Left ventricle myocardium inferior (tissue), 1 donor: ENCODE results near the gene OR1F1. TPM values are rescaled to one million over a fixed set of nuclear protein-coding genes. Genes with fewer than 3 reads are reported as not detected.
"Not testable (repeated sequence)": the region's sequence is repeated elsewhere in the genome, so short reads cannot be mapped to it uniquely, and the experiment has no call there.

Experiments used
- DNase-seq: peaks from one replicate; pipeline ENCODE4 v3.0.0-alpha.2; 2020
- H3K27ac ChIP-seq: fragments of 200-600 bp; replicated peaks from 2 replicates; pipeline ENCODE4 v1.8.0; 2021
- H3K27me3 ChIP-seq: fragments of 200-600 bp; 2 replicates; pipeline ENCODE4 v1.8.0; 2021; ENCODE audit warnings: low read depth
- H3K36me3 ChIP-seq: fragments of 200-600 bp; 2 replicates; pipeline ENCODE4 v1.8.0; 2021
- H3K4me1 ChIP-seq: fragments of 200-600 bp; 2 replicates; pipeline ENCODE4 v1.8.0; 2021
- H3K4me3 ChIP-seq: fragments of 200-600 bp; 2 replicates; pipeline ENCODE4 v1.8.0; 2021; ENCODE audit warnings: mild to moderate bottlenecking, moderate library complexity
- H3K9me3 ChIP-seq: fragments of 200-600 bp; replicated peaks from 2 replicates; pipeline ENCODE4 v1.8.0; 2021
- intact Hi-C: fragments of 100-400 bp; cut with micrococcal nuclease; formaldehyde crosslinking; loops from one replicate; pipeline ENCODE4 v1.11.0; 2022
- total RNA-seq: library from RNA; stranded (reverse); fragmentation: NEBNext Ultra II Directional; extraction: Animal tissue kit (Norgen Biotek cat#: 25700); gene quantifications from one replicate; pipeline ENCODE4 v1.2.1, GENCODE V29; 2021
- TF ChIP-seq, protein P1 (sequence below): fragments of 200-600 bp; IDR thresholded peaks from 2 replicates; pipeline ENCODE4 v1.8.0; 2021; ENCODE audit warnings: antibody characterized with exemption, mild to moderate bottlenecking, borderline replicate concordance
- donor health status: DM: no; HTN: yes; CAD: no; lungs with severe emphysema.

Gene OR1F1
- total RNA-seq, 1 donor from 2014 or later, result not detected

DNA sequence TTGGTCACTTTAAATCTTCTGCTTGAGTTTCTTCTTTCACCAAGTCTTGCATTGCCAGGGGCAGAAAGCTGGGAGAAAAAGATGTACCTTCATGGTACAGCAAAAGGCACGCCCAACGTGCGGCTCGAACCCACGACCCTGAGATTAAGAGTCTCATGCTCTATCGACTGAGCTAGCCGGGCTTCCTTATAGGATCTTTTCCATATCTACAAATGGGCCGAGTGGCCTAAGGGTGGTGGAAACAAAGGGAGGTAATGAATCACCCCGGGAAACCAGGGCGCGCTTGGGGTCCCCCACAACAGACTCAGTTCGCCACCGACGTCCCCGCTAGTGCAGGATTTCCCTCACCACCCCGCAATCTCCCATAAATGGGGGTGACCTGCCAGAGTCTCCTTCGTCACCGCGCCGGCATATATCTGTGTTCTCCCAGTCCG, 7.5 kb upstream of the OR1F1 start:
- Histone ChIP-seq H3K4me1 (peaks cover 19% of the 10 kb centered on the region), H3K27me3 (peaks cover 100% of the 10 kb centered on the region), H3K36me3 (no peaks in the 10 kb centered on the region), H3K9me3 (no peaks in the 10 kb centered on the region), H3K27ac (no peak overlapping the region), H3K4me3 (no peak overlapping the region)
- DNase-seq, result no peak
- intact Hi-C loops, result no loop called here
- TF ChIP-seq, protein P1, sequence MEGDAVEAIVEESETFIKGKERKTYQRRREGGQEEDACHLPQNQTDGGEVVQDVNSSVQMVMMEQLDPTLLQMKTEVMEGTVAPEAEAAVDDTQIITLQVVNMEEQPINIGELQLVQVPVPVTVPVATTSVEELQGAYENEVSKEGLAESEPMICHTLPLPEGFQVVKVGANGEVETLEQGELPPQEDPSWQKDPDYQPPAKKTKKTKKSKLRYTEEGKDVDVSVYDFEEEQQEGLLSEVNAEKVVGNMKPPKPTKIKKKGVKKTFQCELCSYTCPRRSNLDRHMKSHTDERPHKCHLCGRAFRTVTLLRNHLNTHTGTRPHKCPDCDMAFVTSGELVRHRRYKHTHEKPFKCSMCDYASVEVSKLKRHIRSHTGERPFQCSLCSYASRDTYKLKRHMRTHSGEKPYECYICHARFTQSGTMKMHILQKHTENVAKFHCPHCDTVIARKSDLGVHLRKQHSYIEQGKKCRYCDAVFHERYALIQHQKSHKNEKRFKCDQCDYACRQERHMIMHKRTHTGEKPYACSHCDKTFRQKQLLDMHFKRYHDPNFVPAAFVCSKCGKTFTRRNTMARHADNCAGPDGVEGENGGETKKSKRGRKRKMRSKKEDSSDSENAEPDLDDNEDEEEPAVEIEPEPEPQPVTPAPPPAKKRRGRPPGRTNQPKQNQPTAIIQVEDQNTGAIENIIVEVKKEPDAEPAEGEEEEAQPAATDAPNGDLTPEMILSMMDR, result no peak

DNA sequence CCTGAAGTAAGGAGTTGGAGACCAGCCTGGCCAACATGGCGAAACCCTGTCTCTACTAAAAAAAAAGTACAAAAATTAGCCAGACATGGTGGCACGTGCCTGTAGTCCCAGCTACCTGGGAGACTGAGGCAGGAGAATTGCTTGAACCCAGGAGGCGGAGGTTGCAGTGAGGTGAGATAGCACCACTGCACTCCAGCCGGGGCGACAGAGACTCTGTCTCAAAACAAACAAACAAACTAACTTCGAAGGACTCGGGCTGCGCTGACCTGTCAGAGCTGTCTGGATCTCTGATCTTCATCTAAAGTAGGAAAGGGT, 5.8 kb upstream of the OR1F1 start:
- intact Hi-C loops, H3K27ac ChIP-seq, H3K36me3 ChIP-seq, H3K9me3 ChIP-seq, DNase-seq: not testable (repeated sequence)
- Histone ChIP-seq H3K4me3 (peak overlapping the region; percentile 53), H3K4me1 (peaks cover 17% of the 10 kb centered on the region), H3K27me3 (peaks cover 100% of the 10 kb centered on the region)

DNA sequence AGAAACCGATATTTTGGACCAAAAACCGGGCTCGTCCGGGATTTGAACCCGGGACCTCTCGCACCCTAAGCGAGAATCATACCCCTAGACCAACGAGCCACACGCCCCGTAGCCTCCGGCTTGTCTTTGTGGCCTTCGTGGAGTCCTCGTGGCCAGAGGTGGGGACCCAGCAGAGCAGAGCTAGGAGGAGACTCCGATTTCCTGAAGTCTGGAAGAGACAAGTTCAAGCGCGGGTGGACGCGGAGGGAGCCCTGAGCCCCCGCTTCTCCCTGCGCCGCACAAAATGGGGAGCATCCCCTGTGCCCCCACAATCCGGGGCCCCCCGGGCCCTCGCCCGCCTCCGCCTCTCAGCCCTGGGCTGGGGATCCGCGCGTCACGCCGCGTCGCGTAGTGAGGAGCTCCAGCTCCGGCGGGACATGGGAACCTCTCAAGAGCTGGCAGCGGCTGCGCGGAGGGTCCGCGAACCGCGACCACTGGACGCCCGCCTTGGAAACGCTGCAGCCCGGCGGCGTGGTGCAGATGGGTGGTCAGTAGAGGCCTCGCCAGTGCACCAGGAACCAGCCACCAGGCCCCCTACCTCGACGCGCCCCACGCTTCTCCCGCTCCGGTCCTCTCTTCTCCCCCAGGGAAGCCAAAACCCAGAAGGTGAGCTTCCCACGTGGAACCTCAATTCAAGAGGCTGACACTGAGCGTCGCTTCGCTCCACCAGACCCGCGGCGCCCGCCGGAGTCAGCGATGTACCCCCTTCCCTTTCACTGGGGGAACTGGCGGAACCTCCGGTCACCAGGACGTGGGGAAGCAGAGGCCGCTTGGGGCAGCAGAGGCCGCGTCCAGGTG, 5.2 kb upstream of the OR1F1 start:
- DNase-seq, result no peak
- intact Hi-C loops, result no loop called here
- Histone ChIP-seq H3K27me3 (peaks cover 100% of the 10 kb centered on the region), H3K4me1 (peaks cover 17% of the 10 kb centered on the region), H3K36me3 (no peaks in the 10 kb centered on the region), H3K4me3 (peak overlapping the region; percentile 53), H3K27ac (no peak overlapping the region), H3K9me3 (no peaks in the 10 kb centered on the region)
- TF ChIP-seq, protein P1, result peak; percentile 40

DNA sequence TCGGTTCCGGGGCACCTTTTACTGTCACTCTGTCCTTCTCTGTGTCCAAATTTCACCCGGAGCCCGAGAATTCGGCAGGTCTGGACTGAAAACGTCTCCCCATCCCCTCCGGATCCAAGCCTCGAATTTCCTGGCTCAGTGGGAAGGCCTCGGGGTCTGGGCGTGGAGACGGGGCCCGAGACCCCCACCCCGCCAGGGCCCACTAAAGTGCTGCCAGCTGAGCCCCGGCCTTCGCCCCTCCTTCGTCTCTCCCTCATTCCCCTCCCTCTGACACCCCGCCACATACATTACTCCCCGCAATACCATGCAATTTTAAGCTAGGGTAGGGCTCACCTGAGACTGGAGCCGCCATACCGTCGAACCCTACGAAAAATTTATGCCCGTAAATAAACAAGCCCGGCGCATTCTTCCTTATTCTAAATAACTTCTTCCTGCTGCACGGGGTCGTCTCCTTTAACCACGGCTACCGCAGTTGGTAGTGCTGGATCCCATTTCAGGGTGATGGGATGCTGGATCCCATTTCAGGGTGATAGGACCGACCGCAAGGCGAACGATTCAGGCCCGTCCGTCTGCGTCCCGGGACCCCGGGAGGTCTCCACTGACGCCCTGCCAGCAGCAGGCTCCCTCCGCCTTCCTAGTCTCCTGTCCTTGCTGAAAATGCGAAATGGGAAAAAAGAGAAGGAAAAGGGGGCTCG, 4.4 kb upstream of the OR1F1 start:
- Histone ChIP-seq H3K27me3 (peaks cover 100% of the 10 kb centered on the region), H3K4me3 (peak overlapping the region; percentile 53), H3K36me3 (no peaks in the 10 kb centered on the region), H3K4me1 (peaks cover 23% of the 10 kb centered on the region), H3K9me3 (no peaks in the 10 kb centered on the region), H3K27ac (no peak overlapping the region)
- intact Hi-C loops, result no loop called here
- TF ChIP-seq, protein P1, result no peak
- DNase-seq, result no peak

DNA sequence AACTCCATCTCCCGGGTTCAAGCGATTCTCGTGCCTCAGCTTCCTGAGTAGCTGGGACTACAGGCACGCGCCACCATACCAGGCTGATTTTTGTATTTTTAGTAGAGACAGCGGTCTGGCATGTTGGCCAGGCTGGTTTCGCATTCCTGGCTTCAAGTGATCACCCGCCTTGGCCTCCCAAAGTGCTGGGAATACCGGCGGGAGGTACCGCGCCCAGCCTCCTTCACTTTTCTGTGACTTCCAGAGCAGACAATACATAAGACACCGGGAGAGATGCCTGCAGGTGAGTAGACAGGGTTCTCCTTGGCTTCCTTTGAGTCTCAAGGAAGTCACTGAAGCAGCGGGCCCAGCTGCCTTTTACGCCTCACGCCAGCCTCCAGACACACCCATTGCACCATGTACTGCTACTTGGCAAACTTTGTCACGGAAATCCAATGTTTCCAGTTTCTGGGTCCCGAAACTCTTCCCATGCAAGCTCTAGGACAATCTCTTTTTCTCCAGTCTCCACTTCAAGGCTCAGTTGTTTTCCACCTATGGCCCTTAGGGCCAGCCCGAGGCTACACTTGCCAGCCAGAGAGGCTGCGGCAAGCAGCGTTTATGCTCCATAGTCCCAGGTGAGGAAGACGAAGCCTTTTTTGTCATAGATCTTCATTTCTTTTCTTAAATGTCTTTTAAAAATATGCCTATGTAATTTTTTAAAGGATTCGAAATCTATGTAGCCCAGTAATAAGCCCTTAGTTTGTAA, 886 bp upstream of the OR1F1 start:
- DNase-seq, result no peak
- Histone ChIP-seq H3K9me3 (no peaks in the 10 kb centered on the region), H3K4me3 (no peak overlapping the region), H3K4me1 (peaks cover 38% of the 10 kb centered on the region), H3K36me3 (no peaks in the 10 kb centered on the region), H3K27me3 (peaks cover 100% of the 10 kb centered on the region), H3K27ac (no peak overlapping the region)
- TF ChIP-seq, protein P1, result no peak
- intact Hi-C loops, result no loop called here
